HG03135 (cell line): Measurements from ENCODE around the gene GDF15.

Experiments
- ATAC-seq: cut with Tn5 transposase; IDR thresholded peaks from one replicate; pipeline ENCODE4 v1.9.1; 2021; ENCODE audit warnings: mild to moderate bottlenecking, moderate library complexity; ENCODE audit not compliant: unreplicated experiment

Gene GDF15

GRCh38 chr19:18417250-18418028 lies 31.5 kb downstream of the GDF15 start:
- ATAC-seq, result no peak

GRCh38 chr19:18418029-18418482 lies 32.1 kb downstream of the GDF15 start:
- no peak for ATAC-seq

GRCh38 chr19:18418483-18419194 lies 32.7 kb downstream of the GDF15 start:
- no peak for ATAC-seq

- peak; percentile 43 for ATAC-seq
These were observed 33.3 kb downstream of the GDF15 start, which contains the start of gene SSBP4 for GRCh38 chr19:18419195-18419698. Gene SSBP4, plus strand, starts transcription at chr19:18419398. Its CDS starts 251 bp downstream, at chr19:18419649.

GRCh38 chr19:18419699-18420460 lies 33.9 kb downstream of the GDF15 start:
- ATAC-seq, result no peak

GRCh38 chr19:18420930-18421329 lies 35.0 kb downstream of the GDF15 start:
- ATAC-seq, result no peak

GRCh38 chr19:18421371-18421959 lies 35.5 kb downstream of the GDF15 start:
- no peak for ATAC-seq

- no peak for ATAC-seq
These were observed 36.7 kb downstream of the GDF15 start for GRCh38 chr19:18422530-18423191.

GRCh38 chr19:18423258-18424020 lies 37.5 kb downstream of the GDF15 start:
- ATAC-seq, result no peak

GRCh38 chr19:18424122-18424889 lies 38.3 kb downstream of the GDF15 start:
- ATAC-seq, result no peak

- no peak for ATAC-seq
These were observed 39.0 kb downstream of the GDF15 start for GRCh38 chr19:18424890-18425514.

GRCh38 chr19:18425515-18426415 lies 39.8 kb downstream of the GDF15 start:
- no peak for ATAC-seq

- ATAC-seq, result no peak
These were observed 40.4 kb downstream of the GDF15 start for GRCh38 chr19:18426416-18426767.

- no peak for ATAC-seq
These were observed 41.3 kb downstream of the GDF15 start for GRCh38 chr19:18427080-18427742.

GRCh38 chr19:18427743-18428113 lies 41.8 kb downstream of the GDF15 start:
- ATAC-seq, result no peak

- no peak for ATAC-seq
These were observed 42.3 kb downstream of the GDF15 start for GRCh38 chr19:18428173-18428786.
